MCF 10A (cell line): Measurements from ENCODE around the gene MT1X. TPM values are rescaled to one million over a fixed set of nuclear protein-coding genes. Genes with fewer than 3 reads are reported as not detected.
A peak's percentile ranks its signal among the peaks of the same experiment; 100 is the strongest.

Source experiments
- BruUV-seq: library from RNA; stranded (reverse); fragments of 400-500 nt; replicated peaks from 2 replicates; lab custom pipeline; 2021; lab: Mats Ljungman, UMichigan
- CTCF ChIA-PET: fragments of 300-600 bp; sonication (Branson Sonifier 250); formaldehyde crosslinking; extraction: SDS; loops from one replicate; lab custom pipeline; 2021; ENCODE audit warnings: antibody characterized with exemption, inconsistent platforms; lab: Yijun Ruan, JAX
- POLR2A ChIA-PET: fragments of 300-600, 350-650 bp; sonication (Branson Sonifier 250); formaldehyde crosslinking; extraction: SDS; loops from one replicate; lab custom pipeline; 2020; ENCODE audit warnings: antibody characterized with exemption, inconsistent platforms; lab: Yijun Ruan, JAX
- DNase-seq: peaks from one replicate; pipeline ENCODE4 v3.0.0-alpha.2; 2018; ENCODE audit not compliant: unreplicated experiment
- H3K27ac Mint-ChIP-seq: one replicate; pipeline ENCODE4 v1.8.0; 2022; ENCODE audit warnings: mild to moderate bottlenecking, low read depth, mixed read lengths; ENCODE audit not compliant: unreplicated experiment
- H3K27me3 Mint-ChIP-seq: one replicate; pipeline ENCODE4 v1.8.0; 2022; ENCODE audit warnings: mixed read lengths; ENCODE audit not compliant: insufficient read depth, unreplicated experiment
- H3K36me3 Mint-ChIP-seq: one replicate; pipeline ENCODE4 v1.8.0; 2022; ENCODE audit warnings: mild to moderate bottlenecking, moderate library complexity, mixed read lengths; ENCODE audit not compliant: insufficient read depth, unreplicated experiment
- H3K4me1 Mint-ChIP-seq: one replicate; pipeline ENCODE4 v1.8.0; 2022; ENCODE audit warnings: mixed read lengths; ENCODE audit not compliant: insufficient read depth, unreplicated experiment
- H3K4me3 Mint-ChIP-seq: one replicate; pipeline ENCODE4 v1.8.0; 2022; ENCODE audit warnings: mild to moderate bottlenecking, moderate library complexity, mixed read lengths; ENCODE audit not compliant: unreplicated experiment
- H3K9me3 Mint-ChIP-seq: one replicate; pipeline ENCODE4 v1.8.0; 2022; ENCODE audit warnings: mixed read lengths; ENCODE audit not compliant: unreplicated experiment
- CTCF ChIP-seq: fragments of 200-600 bp; IDR thresholded peaks from one replicate; pipeline ENCODE4 v1.8.0; 2022; ENCODE audit warnings: antibody characterized with exemption, mild to moderate bottlenecking; ENCODE audit not compliant: unreplicated experiment
- intact Hi-C: fragments of 100-400 bp; cut with micrococcal nuclease; formaldehyde crosslinking; loops from 2 replicates; pipeline ENCODE4 v1.14.1; 2022
- total RNA-seq: library from RNA; stranded (reverse); gene quantifications from 2 replicates; pipeline ENCODE4 v1.2.3, GENCODE V29; 2022

Gene MT1X
- total RNA-seq, 1 experiment from 2014 or later = 108 TPM

GRCh38 chr16:56690420-56691122, 8.3 kb downstream of the MT1X start:
- no peak for DNase-seq

GRCh38 chr16:56691885-56692284, 9.6 kb downstream of the MT1X start:
- no peak for TF ChIP-seq CTCF
- H3K27me3 Mint-ChIP-seq = no peaks in the 10 kb centered on the region
- CTCF ChIA-PET = interaction anchor here (0.6 to 2.4 kb wide), 2 partner anchors 10 to 88 kb away, joined by 3 to 10 read pairs; no protein-coding TSS in a partner anchor
- H3K27ac Mint-ChIP-seq = peak overlapping the region; percentile 73
- H3K36me3 Mint-ChIP-seq = peaks cover 6% of the 10 kb centered on the region
- POLR2A ChIA-PET = interaction anchor here (0.6 to 4.4 kb wide), 6 partner anchors 9 to 199 kb away, joined by 3 to 27 read pairs (median 17); partner anchors contain the start of genes BBS2, MT1E, MT1X and MT2A
- H3K4me1 Mint-ChIP-seq = peaks cover 17% of the 10 kb centered on the region
- BruUV-seq = no TSS peak
- peak; percentile 96 for DNase-seq
- no peaks in the 10 kb centered on the region for H3K9me3 Mint-ChIP-seq
- H3K4me3 Mint-ChIP-seq = no peak overlapping the region
- intact Hi-C loops = no loop called here

More at GRCh38 chr16:56690420-56691122, 8.3 kb downstream of the MT1X start:
- no peak overlapping the region for H3K4me3 Mint-ChIP-seq
- peaks cover 8% of the 10 kb centered on the region for H3K36me3 Mint-ChIP-seq
- H3K9me3 Mint-ChIP-seq = no peaks in the 10 kb centered on the region
- peaks cover 17% of the 10 kb centered on the region for H3K4me1 Mint-ChIP-seq
- BruUV-seq = no TSS peak
- ChIA-PET CTCF (interaction anchor here (0.6 to 3.0 kb wide), 4 partner anchors 11 to 254 kb away, joined by 3 to 8 read pairs (median 6); no protein-coding TSS in a partner anchor), POLR2A (interaction anchor here (0.6 to 4.4 kb wide), 7 partner anchors 11 to 184 kb away, joined by 3 to 23 read pairs (median 4); partner anchors contain the start of gene MT2A)
- intact Hi-C loops = no loop called here
- no peaks in the 10 kb centered on the region for H3K27me3 Mint-ChIP-seq
- no peak overlapping the region for H3K27ac Mint-ChIP-seq
- no peak for TF ChIP-seq CTCF

GRCh38 chr16:56695246-56695645, 13.0 kb downstream of the MT1X start:
- intact Hi-C loops = no loop called here
- Mint-ChIP-seq H3K4me1 (peaks cover 14% of the 10 kb centered on the region), H3K4me3 (no peak overlapping the region), H3K36me3 (peaks cover 6% of the 10 kb centered on the region), H3K9me3 (no peaks in the 10 kb centered on the region), H3K27ac (no peak overlapping the region), H3K27me3 (no peaks in the 10 kb centered on the region)
- DNase-seq = no peak
- POLR2A ChIA-PET = interaction anchor here (0.6 to 3.1 kb wide), 6 partner anchors 10 to 202 kb away, joined by 3 to 14 read pairs (median 4); partner anchors contain the start of gene MT1X
- no TSS peak for BruUV-seq
- TF ChIP-seq CTCF = no peak
- CTCF ChIA-PET = interaction anchor here (0.7 to 1.5 kb wide), 3 partner anchors 118 to 491 kb away, joined by 3 to 4 read pairs (median 3); partner anchors contain the start of genes PSME3IP1 and RSPRY1
